Measurements from ENCODE around the gene PAPPA. TPM values are rescaled to one million over a fixed set of nuclear protein-coding genes. Genes with fewer than 3 reads are reported as not detected.

Gene PAPPA
- total RNA-seq, 2 donors from 2014 or later, result 0.09 TPM

GRCh38 chr9:116344416-116344815 lies 190.8 kb downstream of the PAPPA start:
- Histone ChIP-seq H3K9ac (ENCODE audit: extremely low read depth, low read length, poor library complexity, severe bottlenecking) (no peak overlapping the region), H3K36me3 (ENCODE audit: control insufficient read depth, insufficient read depth, low read length) (no peaks in the 10 kb centered on the region), H3K4me3 (ENCODE audit: low read length) (no peak overlapping the region), H3K4me1 (ENCODE audit: control insufficient read depth, insufficient read depth, low read length) (peaks cover 4% of the 10 kb centered on the region), H3K9me3 (ENCODE audit: control insufficient read depth, low read length) (no peaks in the 10 kb centered on the region), H3K27me3 (ENCODE audit: control insufficient read depth, insufficient read depth, low read length, poor library complexity, severe bottlenecking) (no peaks in the 10 kb centered on the region), H3K27ac (ENCODE audit: low read depth, low read length) (no peak overlapping the region)
- no peak for DNase-seq
- Mint-ChIP-seq H3K27ac (no peak overlapping the region), H3K36me3 (ENCODE audit: low read depth) (no peaks in the 10 kb centered on the region), H3K9me3 (no peaks in the 10 kb centered on the region), H3K27me3 (ENCODE audit: insufficient read depth) (peaks cover 72% of the 10 kb centered on the region), H3K4me1 (peaks cover 15% of the 10 kb centered on the region), H3K4me3 (no peak overlapping the region)
- TF ChIP-seq CTCF (conservative IDR thresholded peaks at IDR 0.05), result no peak
- WGBS, 2 experiments (ENCODE audit: insufficient coverage in 1 of 2, insufficient read length in 1 of 2), result 96% methylated on average over 8 to 10 of the region's 10 CpGs

- Histone ChIP-seq H3K4me1 (ENCODE audit: control insufficient read depth, insufficient read depth, low read length) (peaks cover 4% of the 10 kb centered on the region), H3K27me3 (ENCODE audit: control insufficient read depth, insufficient read depth, low read length, poor library complexity, severe bottlenecking) (peaks cover under 1% of the 10 kb centered on the region), H3K4me3 (ENCODE audit: low read length) (no peak overlapping the region), H3K9ac (ENCODE audit: extremely low read depth, low read length, poor library complexity, severe bottlenecking) (no peak overlapping the region), H3K27ac (ENCODE audit: low read depth, low read length) (no peak overlapping the region), H3K9me3 (ENCODE audit: control insufficient read depth, low read length) (no peaks in the 10 kb centered on the region), H3K36me3 (ENCODE audit: control insufficient read depth, insufficient read depth, low read length) (no peaks in the 10 kb centered on the region)
- H3K4me1 Mint-ChIP-seq, result peaks cover 8% of the 10 kb centered on the region
- WGBS, 2 experiments (ENCODE audit: insufficient coverage in 1 of 2, insufficient read length in 1 of 2), result 94 to 100% methylated on average over 2 of the region's 2 CpGs
- H3K27ac Mint-ChIP-seq, result no peak overlapping the region
- H3K27me3 Mint-ChIP-seq (ENCODE audit: insufficient read depth), result peaks cover 74% of the 10 kb centered on the region
- no peak for TF ChIP-seq CTCF (conservative IDR thresholded peaks at IDR 0.05)
- DNase-seq, result no peak
- H3K36me3 Mint-ChIP-seq (ENCODE audit: low read depth), result no peaks in the 10 kb centered on the region
- no peaks in the 10 kb centered on the region for H3K9me3 Mint-ChIP-seq
- H3K4me3 Mint-ChIP-seq, result no peak overlapping the region
These were observed 191.8 kb downstream of the PAPPA start for GRCh38 chr9:116345393-116345792.

- DNase-seq, result no peak
- Histone ChIP-seq H3K4me1 (ENCODE audit: control insufficient read depth, insufficient read depth, low read length) (peaks cover 4% of the 10 kb centered on the region), H3K27me3 (ENCODE audit: control insufficient read depth, insufficient read depth, low read length, poor library complexity, severe bottlenecking) (peaks cover 4% of the 10 kb centered on the region), H3K4me3 (ENCODE audit: low read length) (no peak overlapping the region), H3K27ac (ENCODE audit: low read depth, low read length) (no peak overlapping the region), H3K9ac (ENCODE audit: extremely low read depth, low read length, poor library complexity, severe bottlenecking) (no peak overlapping the region), H3K36me3 (ENCODE audit: control insufficient read depth, insufficient read depth, low read length) (no peaks in the 10 kb centered on the region), H3K9me3 (ENCODE audit: control insufficient read depth, low read length) (no peaks in the 10 kb centered on the region)
- TF ChIP-seq CTCF (conservative IDR thresholded peaks at IDR 0.05), result no peak
- 86 to 97% methylated on average over 3 of the region's 3 CpGs for WGBS, 2 experiments (ENCODE audit: insufficient coverage in 1 of 2, insufficient read length in 1 of 2)
- no peak overlapping the region for H3K27ac Mint-ChIP-seq
- H3K27me3 Mint-ChIP-seq (ENCODE audit: insufficient read depth), result peaks cover 72% of the 10 kb centered on the region
- no peaks in the 10 kb centered on the region for H3K9me3 Mint-ChIP-seq
- H3K4me3 Mint-ChIP-seq, result no peak overlapping the region
- no peaks in the 10 kb centered on the region for H3K36me3 Mint-ChIP-seq (ENCODE audit: low read depth)
- H3K4me1 Mint-ChIP-seq, result peaks cover 8% of the 10 kb centered on the region
These were observed 192.2 kb downstream of the PAPPA start for GRCh38 chr9:116345817-116346216.
